GM12873 (cell line): ENCODE measurements around the gene SPACA9.

ENCODE experiments used
- CTCF ChIP-seq: IDR thresholded peaks from 2 replicates; pipeline ENCODE4 v1.5.1; 2012; ENCODE audit warnings: low read depth, mild to moderate bottlenecking, moderate library complexity, low read length, control low read depth; ENCODE audit not compliant: insufficient read depth; ENCODE audit errors: missing control alignments

The SPACA9 gene

GRCh38 chr9:132894862-132895835 is 16.5 kb downstream of the SPACA9 start:
- no peak for TF ChIP-seq CTCF

DNA sequence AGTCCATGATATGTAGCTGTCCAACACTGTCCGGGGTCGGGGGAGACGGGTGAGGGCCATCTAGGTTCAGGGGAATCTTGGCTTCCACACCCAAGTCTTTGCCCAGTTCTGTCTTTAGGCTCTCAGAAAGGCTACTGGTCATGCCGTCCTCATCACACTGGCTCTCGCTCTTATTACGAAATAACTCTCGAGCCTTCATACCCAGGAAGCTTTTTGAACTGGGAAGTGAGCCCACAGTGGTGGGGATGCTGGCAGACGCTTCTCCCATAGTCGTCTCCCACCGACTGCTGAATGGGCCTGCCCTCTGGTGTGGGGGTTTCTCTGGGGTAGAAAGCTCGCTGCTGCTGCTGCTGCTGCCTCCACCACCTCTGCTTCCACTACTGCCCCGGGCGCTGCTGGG is 17.6 kb downstream of the SPACA9 start:
- TF ChIP-seq CTCF, result no peak

GRCh38 chr9:132896906-132897305 is 18.2 kb downstream of the SPACA9 start:
- no peak for TF ChIP-seq CTCF

DNA sequence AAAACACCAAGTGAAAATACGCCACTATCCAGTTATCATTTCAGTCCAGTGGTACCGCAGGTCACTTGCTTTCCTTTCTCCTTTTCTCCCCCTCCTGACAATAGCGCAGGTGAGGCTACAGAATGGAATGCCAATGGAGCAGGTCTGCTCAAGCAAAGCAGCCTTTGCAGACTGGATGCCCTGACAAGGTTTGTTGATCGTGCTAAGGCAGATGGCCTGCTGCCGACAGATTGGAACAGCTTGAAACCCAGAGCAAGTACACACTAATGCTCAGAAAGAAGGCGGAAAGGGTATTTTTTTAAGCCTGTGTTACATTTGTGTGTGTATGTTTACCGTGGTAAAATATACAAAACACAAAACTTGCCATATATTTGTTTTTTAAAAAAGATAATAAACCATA is 19.4 kb downstream of the SPACA9 start:
- TF ChIP-seq CTCF, result no peak

DNA sequence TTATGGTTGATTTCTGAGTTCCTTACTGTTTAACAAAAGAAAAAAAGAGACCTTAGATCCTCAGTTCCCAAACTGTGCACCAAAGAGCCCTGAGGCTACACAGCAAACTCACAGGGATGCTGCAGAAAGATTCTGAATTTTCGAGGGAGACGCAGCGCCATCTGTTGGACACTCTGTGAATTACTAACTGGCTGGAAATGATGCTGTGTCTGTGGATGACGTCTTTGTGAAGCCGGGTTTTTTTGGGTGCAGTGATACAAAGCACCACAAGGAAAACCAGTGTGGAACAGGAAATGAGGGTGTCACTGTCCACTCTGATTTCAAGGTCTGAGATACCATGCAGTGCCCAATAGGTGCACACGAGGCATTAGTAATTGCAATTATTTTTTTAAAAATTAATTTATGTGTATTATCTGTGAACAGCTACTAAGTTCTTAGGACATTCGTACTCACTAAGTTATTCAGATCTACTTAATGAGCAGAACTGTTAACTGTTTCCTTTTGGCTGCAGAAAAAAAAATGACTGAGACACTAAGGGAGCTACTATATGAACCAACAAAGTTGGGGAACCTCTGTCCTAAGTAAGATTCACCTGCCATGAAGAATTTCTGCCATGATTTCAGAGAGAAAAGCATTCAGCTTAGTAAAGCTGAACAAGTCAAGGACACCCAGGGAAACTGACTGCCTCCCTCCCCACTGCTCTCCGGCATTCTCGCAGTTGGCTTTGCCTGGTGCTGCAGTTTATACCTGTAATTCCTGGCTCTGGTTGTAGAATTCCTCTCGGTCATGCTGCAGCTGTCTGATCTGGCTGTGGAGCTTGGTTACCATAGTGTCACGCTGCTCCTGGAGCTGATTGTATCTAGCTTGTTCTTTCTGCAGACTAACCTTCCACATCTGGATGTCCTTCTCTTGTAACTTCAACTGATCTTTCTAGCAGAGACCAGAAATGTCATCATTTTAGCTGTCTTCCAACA is 23.4 kb downstream of the SPACA9 start:
- TF ChIP-seq CTCF, result peak; percentile 85

DNA sequence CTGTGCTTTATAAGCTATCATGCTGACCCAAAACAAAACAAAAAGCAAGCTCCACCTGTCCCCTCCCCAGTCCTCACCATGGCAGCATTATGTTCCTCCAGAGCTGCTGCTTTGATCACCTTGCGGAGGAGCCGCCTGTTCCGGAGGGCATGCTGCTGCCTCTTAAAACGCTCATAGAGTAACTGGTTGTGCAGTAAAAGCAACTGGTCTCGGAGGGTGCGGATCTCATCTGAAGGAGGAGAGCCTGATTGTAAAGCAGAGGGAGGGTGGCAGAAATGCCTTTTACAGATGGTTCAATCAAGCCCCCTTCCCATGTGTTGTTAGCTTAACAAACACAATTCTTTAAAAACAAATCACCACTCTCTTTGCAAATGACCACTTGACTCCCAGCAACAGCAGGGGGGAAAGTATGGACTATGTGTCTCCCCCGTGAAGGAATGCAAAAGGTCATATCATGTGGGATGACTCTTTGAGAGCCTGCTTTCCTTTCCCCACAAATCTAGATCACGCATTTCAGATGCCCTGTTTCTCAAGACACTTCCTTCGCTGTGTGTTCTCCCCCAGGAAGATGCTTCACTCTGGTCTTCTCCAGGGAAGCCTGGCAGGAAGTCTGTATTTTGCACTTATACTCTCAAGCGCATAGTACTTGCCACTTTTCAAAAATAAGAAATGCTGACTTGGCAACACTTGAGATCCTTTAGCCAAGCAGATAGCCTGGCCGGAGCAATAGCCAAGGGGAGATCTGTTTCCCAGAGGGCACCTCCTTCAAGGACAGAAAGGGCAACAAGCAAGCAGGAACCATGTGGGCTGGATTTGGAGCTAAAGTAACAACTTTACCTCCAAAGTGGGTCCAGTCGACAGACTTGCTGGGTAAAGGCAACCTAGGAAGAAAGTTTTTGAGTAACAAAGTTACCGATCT is 25.1 kb downstream of the SPACA9 start:
- no peak for TF ChIP-seq CTCF
